HUES48 (cell line): ENCODE data around the gene IFNGR1.
A peak's percentile ranks its signal among the peaks of the same experiment; 100 is the strongest.
"Not testable (repeated sequence)": the region's sequence is repeated elsewhere in the genome, so short reads cannot be mapped to it uniquely, and the experiment has no call there.

Experiments used
- H3K27ac ChIP-seq: one replicate; pipeline ENCODE4 v1.7.0; 2013; ENCODE audit warnings: low read depth, low read length, inconsistent platforms
- H3K27me3 ChIP-seq: 2 replicates; pipeline ENCODE4 v1.6.1; 2013; ENCODE audit warnings: mild to moderate bottlenecking, low read length; ENCODE audit not compliant: control insufficient read depth, insufficient read depth
- H3K36me3 ChIP-seq: 2 replicates; pipeline ENCODE4 v1.6.1; 2013; ENCODE audit warnings: low read length; ENCODE audit not compliant: control insufficient read depth, insufficient read depth
- H3K4me1 ChIP-seq: 2 replicates; pipeline ENCODE4 v1.6.1; 2013; ENCODE audit warnings: mild to moderate bottlenecking, low read length; ENCODE audit not compliant: control insufficient read depth, insufficient read depth
- H3K4me3 ChIP-seq: 2 replicates; pipeline ENCODE4 v1.5.1; 2013; ENCODE audit warnings: mild to moderate bottlenecking, low read depth, low read length
- H3K9ac ChIP-seq: 2 replicates; pipeline ENCODE4 v1.6.1; 2013; ENCODE audit warnings: mild to moderate bottlenecking, low read depth, low read length, moderate library complexity
- H3K9me3 ChIP-seq: 2 replicates; pipeline ENCODE4 v1.6.1; 2013; ENCODE audit warnings: low read length; ENCODE audit not compliant: control insufficient read depth, insufficient read depth

IFNGR1 gene

GRCh38 chr6:137223370-137224131 lies 4.4 kb upstream of the IFNGR1 start:
- no peak overlapping the region for H3K9ac ChIP-seq
- H3K36me3 ChIP-seq: no peaks in the 10 kb centered on the region
- H3K27ac ChIP-seq: no peak overlapping the region
- no peak overlapping the region for H3K4me3 ChIP-seq
- peaks cover 13% of the 10 kb centered on the region for H3K4me1 ChIP-seq
- no peaks in the 10 kb centered on the region for H3K27me3 ChIP-seq
- H3K9me3 ChIP-seq: no peaks in the 10 kb centered on the region

GRCh38 chr6:137222381-137222780 lies 3.2 kb upstream of the IFNGR1 start:
- Histone ChIP-seq H3K36me3 (no peaks in the 10 kb centered on the region), H3K27ac (no peak overlapping the region), H3K4me1 (peaks cover 22% of the 10 kb centered on the region), H3K9ac (no peak overlapping the region), H3K9me3 (no peaks in the 10 kb centered on the region), H3K4me3 (no peak overlapping the region), H3K27me3 (no peaks in the 10 kb centered on the region)

- H3K36me3 ChIP-seq: no peaks in the 10 kb centered on the region
- no peaks in the 10 kb centered on the region for H3K9me3 ChIP-seq
- H3K4me3 ChIP-seq: peak overlapping the region; percentile 98
- peaks cover 22% of the 10 kb centered on the region for H3K4me1 ChIP-seq
- H3K9ac ChIP-seq: no peak overlapping the region
- H3K27ac ChIP-seq: peak overlapping the region; percentile 87
- H3K27me3 ChIP-seq: no peaks in the 10 kb centered on the region
Observed at GRCh38 chr6:137219664-137220252, 573 bp upstream of the IFNGR1 start.

GRCh38 chr6:137218473-137218916 lies 690 bp downstream of the IFNGR1 start:
- H3K9me3 ChIP-seq: no peaks in the 10 kb centered on the region
- H3K4me1 ChIP-seq: peaks cover 22% of the 10 kb centered on the region
- no peaks in the 10 kb centered on the region for H3K36me3 ChIP-seq
- H3K9ac ChIP-seq: peak overlapping the region; percentile 93
- peak overlapping the region; percentile 98 for H3K4me3 ChIP-seq
- no peaks in the 10 kb centered on the region for H3K27me3 ChIP-seq
- H3K27ac ChIP-seq: peak overlapping the region; percentile 96

GRCh38 chr6:137217801-137218472 lies 1.2 kb downstream of the IFNGR1 start:
- Histone ChIP-seq H3K27me3 (no peaks in the 10 kb centered on the region), H3K4me1 (peaks cover 22% of the 10 kb centered on the region), H3K27ac (no peak overlapping the region)

GRCh38 chr6:137216875-137217553 lies 2.2 kb downstream of the IFNGR1 start:
- Histone ChIP-seq H3K36me3 (no peaks in the 10 kb centered on the region), H3K4me3 (no peak overlapping the region), H3K27ac (no peak overlapping the region), H3K9ac (no peak overlapping the region), H3K27me3 (no peaks in the 10 kb centered on the region), H3K4me1 (peaks cover 22% of the 10 kb centered on the region), H3K9me3 (no peaks in the 10 kb centered on the region)

More at GRCh38 chr6:137217801-137218472, 1.2 kb downstream of the IFNGR1 start:
- Histone ChIP-seq H3K9me3 (no peaks in the 10 kb centered on the region), H3K36me3 (no peaks in the 10 kb centered on the region), H3K4me3 (peak overlapping the region; percentile 98), H3K9ac (no peak overlapping the region)

GRCh38 chr6:137216106-137216505 lies 3.1 kb downstream of the IFNGR1 start:
- Histone ChIP-seq H3K36me3 (no peaks in the 10 kb centered on the region), H3K27ac (no peak overlapping the region), H3K4me3 (no peak overlapping the region), H3K4me1 (peaks cover 22% of the 10 kb centered on the region), H3K27me3 (no peaks in the 10 kb centered on the region), H3K9ac (no peak overlapping the region), H3K9me3 (0 out of 2 replicates have a peak, but pooled peaks cover 1% of the 10 kb centered on the region)

- H3K4me3 ChIP-seq, H3K27ac ChIP-seq, H3K9ac ChIP-seq, H3K27me3 ChIP-seq, H3K9me3 ChIP-seq, H3K36me3 ChIP-seq: not testable (repeated sequence)
- H3K4me1 ChIP-seq: peaks cover 22% of the 10 kb centered on the region
Observed at GRCh38 chr6:137215630-137216029, 3.6 kb downstream of the IFNGR1 start.

- Histone ChIP-seq H3K36me3 (no peaks in the 10 kb centered on the region), H3K4me3 (no peak overlapping the region), H3K9me3 (0 out of 2 replicates have a peak, but pooled peaks cover 6% of the 10 kb centered on the region), H3K27me3 (no peaks in the 10 kb centered on the region), H3K27ac (no peak overlapping the region), H3K4me1 (peaks cover 20% of the 10 kb centered on the region), H3K9ac (no peak overlapping the region)
Observed at GRCh38 chr6:137214931-137215330, 4.3 kb downstream of the IFNGR1 start.

- Histone ChIP-seq H3K27me3 (no peaks in the 10 kb centered on the region), H3K27ac (no peak overlapping the region), H3K4me1 (peaks cover 14% of the 10 kb centered on the region; the same call in 1 of the 2 replicates), H3K9ac (no peak overlapping the region), H3K4me3 (no peak overlapping the region), H3K36me3 (peaks cover under 1% of the 10 kb centered on the region; the same call in 1 of the 2 replicates), H3K9me3 (peaks cover 11% of the 10 kb centered on the region; the same call in 1 of the 2 replicates)
Observed at GRCh38 chr6:137213813-137214212, 5.4 kb downstream of the IFNGR1 start.
